ENCODE results near the gene SULT1E1.

The SULT1E1 gene

GRCh38 chr4:69822198-69822597, 37.7 kb downstream of the SULT1E1 start:
- Histone ChIP-seq H3K4me1 (no peaks in the 10 kb centered on the region), H4K20me1 (no peaks in the 10 kb centered on the region), H3K9ac (no peak overlapping the region), H3K27ac (no peak overlapping the region), H3K4me2 (no peak overlapping the region), H3K9me3 (replicated peaks in 1 of 11) (peaks cover 0 to 12% (median 9%) of the 10 kb centered on the region in 11 experiments; a peak in 13 of 22 replicates), H3K27me3 (no peaks in the 10 kb centered on the region), H3K36me3 (no peaks in the 10 kb centered on the region), H3K4me3 (no peak overlapping the region)
- TF ChIP-seq Cebpa-rat (IDR thresholded peaks at IDR 0.05), result no peak

- no peaks in the 10 kb centered on the region for H3K36me3 ChIP-seq
- no peak overlapping the region for H3K4me2 ChIP-seq
- no peaks in the 10 kb centered on the region for H4K20me1 ChIP-seq
- H3K9me3 ChIP-seq (replicated peaks in 1 of 11), result no peaks in the 10 kb centered on the region
- no peaks in the 10 kb centered on the region for H3K27me3 ChIP-seq
- H3K4me1 ChIP-seq, result no peaks in the 10 kb centered on the region
- TF ChIP-seq Cebpa-rat (IDR thresholded peaks at IDR 0.05), result no peak
- no peak overlapping the region for H3K9ac ChIP-seq
- no peak overlapping the region for H3K27ac ChIP-seq
- H3K4me3 ChIP-seq, result no peak overlapping the region
These were observed 41.8 kb downstream of the SULT1E1 start for GRCh38 chr4:69818060-69818639.

- H3K36me3 ChIP-seq, result no peaks in the 10 kb centered on the region
- no peaks in the 10 kb centered on the region for H3K27me3 ChIP-seq
- H3K4me2 ChIP-seq, result no peak overlapping the region
- H3K9me3 ChIP-seq (replicated peaks in 1 of 11), result no peaks in the 10 kb centered on the region
- H3K27ac ChIP-seq, result no peak overlapping the region
- H3K9ac ChIP-seq, result no peak overlapping the region
- no peak for TF ChIP-seq Cebpa-rat (IDR thresholded peaks at IDR 0.05)
- no peaks in the 10 kb centered on the region for H3K4me1 ChIP-seq
- no peak overlapping the region for H3K4me3 ChIP-seq
- H4K20me1 ChIP-seq, result no peaks in the 10 kb centered on the region
These were observed 43.7 kb downstream of the SULT1E1 start for GRCh38 chr4:69816236-69816635.

GRCh38 chr4:69813628-69814027, 46.3 kb downstream of the SULT1E1 start:
- TF ChIP-seq Cebpa-rat (IDR thresholded peaks at IDR 0.05), result no peak
- H3K27me3 ChIP-seq, result no peaks in the 10 kb centered on the region
- H3K4me3 ChIP-seq, result no peak overlapping the region

GRCh38 chr4:69811166-69811565, 48.8 kb downstream of the SULT1E1 start:
- H3K36me3 ChIP-seq, result no peaks in the 10 kb centered on the region
- no peak overlapping the region for H3K4me2 ChIP-seq
- H3K9ac ChIP-seq, result no peak overlapping the region
- H4K20me1 ChIP-seq, result no peaks in the 10 kb centered on the region
- TF ChIP-seq Cebpa-rat (IDR thresholded peaks at IDR 0.05), result no peak
- H3K9me3 ChIP-seq (replicated peaks in 1 of 11), result peaks cover 0 to 8% (median 0%) of the 10 kb centered on the region in 11 experiments; a peak in 4 of 22 replicates
- H3K4me3 ChIP-seq, result no peak overlapping the region
- H3K27me3 ChIP-seq, result no peaks in the 10 kb centered on the region
- no peak overlapping the region for H3K27ac ChIP-seq
- no peaks in the 10 kb centered on the region for H3K4me1 ChIP-seq

More at GRCh38 chr4:69813628-69814027, 46.3 kb downstream of the SULT1E1 start:
- no peaks in the 10 kb centered on the region for H4K20me1 ChIP-seq
- H3K36me3 ChIP-seq, result no peaks in the 10 kb centered on the region
- H3K4me2 ChIP-seq, result no peak overlapping the region
- no peaks in the 10 kb centered on the region for H3K4me1 ChIP-seq
- no peaks in the 10 kb centered on the region for H3K9me3 ChIP-seq (replicated peaks in 1 of 11)
- H3K9ac ChIP-seq, result no peak overlapping the region
- H3K27ac ChIP-seq, result no peak overlapping the region

GRCh38 chr4:69800599-69800998, 59.3 kb downstream of the SULT1E1 start:
- Histone ChIP-seq H3K27me3 (no peaks in the 10 kb centered on the region), H3K36me3 (no peaks in the 10 kb centered on the region), H3K27ac (no peak overlapping the region), H3K9ac (no peak overlapping the region), H3K4me1 (no peaks in the 10 kb centered on the region), H3K9me3 (replicated peaks in 1 of 11) (no peaks in the 10 kb centered on the region), H3K4me2 (no peak overlapping the region), H4K20me1 (no peaks in the 10 kb centered on the region), H3K4me3 (no peak overlapping the region)
- no peak for TF ChIP-seq Cebpa-rat (IDR thresholded peaks at IDR 0.05)

- Histone ChIP-seq H3K9me3 (replicated peaks in 1 of 11) (no peaks in the 10 kb centered on the region), H4K20me1 (no peaks in the 10 kb centered on the region), H3K9ac (no peak overlapping the region), H3K27me3 (no peaks in the 10 kb centered on the region), H3K4me1 (no peaks in the 10 kb centered on the region), H3K4me2 (no peak overlapping the region), H3K27ac (no peak overlapping the region), H3K4me3 (no peak overlapping the region), H3K36me3 (no peaks in the 10 kb centered on the region)
- no peak for TF ChIP-seq Cebpa-rat (IDR thresholded peaks at IDR 0.05)
These were observed 60.6 kb downstream of the SULT1E1 start for GRCh38 chr4:69799337-69799736.

DNA sequence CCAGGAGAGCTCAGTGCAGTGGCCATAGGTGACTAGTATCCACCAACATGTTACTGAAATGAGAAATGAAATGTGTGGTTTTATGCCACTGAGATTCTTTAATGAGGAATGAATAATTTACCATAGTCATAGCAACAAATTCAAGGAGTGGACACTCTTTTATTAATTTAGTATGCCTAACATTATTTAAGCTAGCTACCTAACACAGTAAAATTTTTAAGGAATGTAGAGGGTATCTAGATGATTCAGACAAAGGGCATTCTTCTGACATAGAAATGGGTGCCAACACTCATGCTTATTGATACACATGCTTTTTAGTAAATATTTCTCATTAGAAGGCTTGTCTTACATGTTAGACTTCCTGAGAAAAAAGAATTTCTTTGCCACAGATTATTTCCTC, 66.2 kb downstream of the SULT1E1 start:
- Histone ChIP-seq H3K36me3 (no peaks in the 10 kb centered on the region), H3K27me3 (no peaks in the 10 kb centered on the region), H3K27ac (no peak overlapping the region), H4K20me1 (no peaks in the 10 kb centered on the region), H3K9me3 (replicated peaks in 1 of 11) (no peaks in the 10 kb centered on the region), H3K4me2 (no peak overlapping the region), H3K4me3 (no peak overlapping the region), H3K9ac (no peak overlapping the region), H3K4me1 (no peaks in the 10 kb centered on the region)
- no peak for TF ChIP-seq Cebpa-rat (IDR thresholded peaks at IDR 0.05)

All from BLaER1 treated with 17β-estradiol and CSF1 and Interleukin-3, amounts not matched to agents 10 nM and 100 nM (cell line).